Activated CD8-positive, alpha-beta memory T cell treated with anti-CD3 and anti-CD28 coated beads for 36 hours (primary cell): ENCODE measurements around the gene HTRA2. TPM values are rescaled to one million over a fixed set of nuclear protein-coding genes. Genes with fewer than 3 reads are reported as not detected.

Experiments used
- CTCF ChIA-PET: fragments of 350-600 bp; sonication (Branson Sonifier 250); formaldehyde crosslinking; loops from one replicate; lab custom pipeline; 2021; ENCODE audit warnings: antibody characterized with exemption; lab: Charles Lee
- POLR2A ChIA-PET: fragments of 350-600 bp; sonication (Branson Sonifier 250); formaldehyde crosslinking; loops from one replicate; lab custom pipeline; 2021; ENCODE audit warnings: antibody characterized with exemption; lab: Charles Lee
- total RNA-seq, 2 experiments: library from RNA; stranded (reverse); gene quantifications; one replicate each; pipeline ENCODE4 v1.2.3, GENCODE V29; 2021

HTRA2 gene
- total RNA-seq, 2 experiments from 2014 or later, result 77.0 to 79.0 TPM

DNA sequence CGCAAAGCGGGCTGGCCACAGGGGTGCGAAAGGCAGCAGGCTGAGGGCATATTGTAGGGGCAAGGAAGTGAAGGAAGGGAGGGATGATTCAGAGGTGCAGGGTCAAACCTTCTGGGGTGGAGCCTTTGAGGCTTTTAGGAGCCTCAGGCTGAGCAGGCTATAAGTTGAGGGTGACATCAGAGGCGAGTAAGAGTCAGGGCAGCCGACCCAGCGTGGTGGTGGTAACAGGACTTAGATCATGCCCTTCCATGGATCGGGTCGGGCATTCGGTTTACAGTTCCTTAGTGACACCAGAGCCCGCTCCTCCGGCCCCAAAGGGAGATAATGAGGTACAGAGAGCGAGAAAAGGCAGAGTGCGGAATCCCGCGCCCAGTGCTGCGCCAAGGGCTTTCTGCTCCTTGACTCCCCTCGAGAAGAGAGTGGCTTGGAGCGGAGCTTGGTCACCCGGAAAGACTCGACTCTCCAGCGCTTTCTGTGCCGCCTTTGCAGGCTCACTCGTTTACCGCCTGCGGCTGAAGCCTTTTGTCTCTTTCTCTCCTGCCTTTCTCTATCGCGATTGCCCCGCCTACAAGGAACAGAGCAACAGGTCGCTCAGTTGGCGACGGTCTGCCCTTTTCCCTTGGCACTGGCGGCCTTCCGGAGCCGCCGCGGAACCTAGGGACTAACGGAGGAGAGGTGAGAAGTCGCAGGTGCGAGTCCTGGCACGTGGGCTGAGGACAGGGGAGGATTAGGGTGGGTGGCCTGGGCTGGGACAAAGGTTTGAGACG is 31.1 kb upstream of the HTRA2 start:
- POLR2A ChIA-PET, result interaction anchor here (0.6 to 1.1 kb wide), 3 partner anchors 15 to 31 kb away, joined by 3 read pairs; partner anchors contain the start of genes AUP1 and TLX2
- CTCF ChIA-PET, result interaction anchor here (0.7 to 3.0 kb wide), 3 partner anchors 17 to 77 kb away, joined by 3 to 10 read pairs (median 3); partner anchors contain the start of genes AUP1 and HTRA2

DNA sequence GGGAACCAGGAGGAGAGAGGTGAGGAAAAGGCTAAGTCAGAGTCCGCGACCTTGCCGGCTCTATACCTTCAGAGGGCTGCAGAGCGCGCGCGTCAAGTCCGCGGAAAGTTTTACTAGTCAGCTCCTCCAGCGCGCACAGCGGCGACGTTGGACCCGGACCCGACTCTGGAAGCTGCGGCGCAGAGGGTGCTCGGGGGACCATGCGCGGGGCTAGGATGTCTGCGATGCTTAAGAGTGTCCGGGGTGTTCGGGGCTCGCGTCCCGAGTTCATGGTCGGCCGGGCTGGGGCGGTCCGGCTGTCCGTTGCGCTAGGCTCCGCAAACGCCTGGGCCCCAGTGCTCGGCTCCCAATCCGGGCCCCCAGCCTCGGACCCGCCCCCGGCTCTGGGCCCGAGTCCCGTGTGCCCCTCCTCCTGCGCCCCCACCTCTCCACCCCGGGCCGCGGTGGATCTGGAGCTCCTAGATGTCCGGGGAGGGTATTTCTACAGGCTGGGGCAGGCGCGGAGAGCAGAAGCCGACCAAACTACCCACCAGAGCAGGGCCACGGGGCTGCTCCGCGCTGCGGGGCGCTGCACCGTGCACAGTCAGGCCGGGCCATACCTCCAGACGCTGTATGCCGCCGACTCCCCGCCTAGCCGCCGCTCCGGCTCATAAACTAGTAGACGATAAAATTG is 30.3 kb upstream of the HTRA2 start, which contains the start of gene LBX2:
LBX2 (minus strand) TSS at position 337 of the 673 bp plus-strand sequence; CDS start at position 271, 66 bp downstream.
- ChIA-PET CTCF (interaction anchor here (0.7 to 3.0 kb wide), 4 partner anchors 9 to 76 kb away, joined by 3 to 10 read pairs (median 4); partner anchors contain the start of genes AUP1 and HTRA2), POLR2A (interaction anchor here (0.6 to 1.1 kb wide), 2 partner anchors 17 to 30 kb away, joined by 3 read pairs; partner anchors contain the start of gene AUP1)

GRCh38 chr2:74499940-74500577 is 29.7 kb upstream of the HTRA2 start:
- CTCF ChIA-PET, result interaction anchor here (0.8 to 3.0 kb wide), 5 partner anchors 9 to 75 kb away, joined by 3 to 12 read pairs (median 5); partner anchors contain the start of genes AUP1, CCDC142, HTRA2 and TTC31
- POLR2A ChIA-PET, result interaction anchor here (1.3 kb wide), 1 partner anchor 30 kb away, joined by 8 read pairs; the partner anchor contains the start of genes AUP1 and HTRA2

DNA sequence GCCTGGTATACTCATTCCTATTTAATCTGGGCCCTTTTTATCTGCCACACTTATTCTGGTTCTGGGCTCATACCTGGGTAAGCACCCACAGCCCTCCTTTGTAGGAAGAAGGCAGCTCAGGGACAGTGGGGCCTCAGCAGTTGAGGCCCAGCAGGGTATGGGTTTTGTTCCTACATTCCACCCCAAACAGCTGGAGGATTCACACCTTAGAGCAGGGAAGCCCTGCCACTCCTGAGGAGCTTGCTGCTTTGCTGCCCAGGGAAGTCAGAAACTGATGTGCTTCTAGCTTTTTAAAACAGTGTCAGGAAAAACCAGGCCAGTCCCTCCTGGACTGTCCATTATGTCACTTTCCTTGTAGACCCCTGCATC is 29.2 kb upstream of the HTRA2 start:
- POLR2A ChIA-PET, result interaction anchor here (0.5 to 1.3 kb wide), 2 partner anchors 26 to 30 kb away, joined by 4 to 8 read pairs; partner anchors contain the start of genes AUP1 and HTRA2
- CTCF ChIA-PET, result interaction anchor here (1.1 to 3.0 kb wide), 4 partner anchors 8 to 29 kb away, joined by 4 to 12 read pairs (median 8); partner anchors contain the start of genes AUP1, CCDC142, HTRA2 and TTC31

DNA sequence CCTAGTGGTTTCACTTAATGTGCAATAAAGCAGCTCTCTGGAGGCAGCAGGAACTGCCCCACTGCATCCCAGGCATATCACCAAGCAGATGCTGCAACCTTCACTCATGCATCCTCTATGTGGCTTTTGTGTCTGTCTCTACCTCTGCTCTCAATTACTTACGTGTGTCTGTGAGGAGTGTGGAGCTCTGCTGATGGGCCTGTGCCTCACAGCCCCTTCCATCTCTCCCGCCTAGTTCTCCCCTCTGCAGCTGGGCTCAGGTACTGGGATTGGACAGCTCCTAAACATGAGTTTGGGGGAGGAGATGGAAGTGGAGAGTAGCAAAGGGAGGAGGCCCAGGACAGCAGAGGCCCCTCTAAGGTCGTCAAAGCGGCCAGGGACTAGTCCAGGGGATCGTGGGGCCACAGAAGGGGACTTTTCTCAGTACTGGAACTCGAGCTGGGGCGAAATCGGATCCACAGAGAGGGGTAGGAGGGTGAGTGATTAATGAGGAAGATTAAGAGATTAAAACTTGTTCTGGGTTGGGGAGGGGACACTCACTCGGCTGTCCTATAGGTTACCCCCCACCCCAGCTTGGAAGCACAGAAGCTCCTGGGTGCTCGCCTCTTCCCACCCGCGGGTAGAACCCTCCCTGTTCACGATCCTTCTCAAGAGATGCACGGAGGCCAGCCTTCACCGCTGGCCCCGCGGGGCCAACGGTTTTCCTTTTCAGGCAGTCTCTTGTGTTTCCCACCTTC is 28.2 kb upstream of the HTRA2 start:
- ChIA-PET CTCF (interaction anchor here (0.6 to 3.0 kb wide), 4 partner anchors 16 to 28 kb away, joined by 3 to 12 read pairs (median 7); partner anchors contain the start of genes AUP1, CCDC142, HTRA2 and TTC31), POLR2A (interaction anchor here (1.3 kb wide), 1 partner anchor 29 kb away, joined by 8 read pairs; the partner anchor contains the start of genes AUP1 and HTRA2)

GRCh38 chr2:74502147-74502719 is 27.5 kb upstream of the HTRA2 start:
- ChIA-PET POLR2A (no interaction called here), CTCF (interaction anchor here (3.0 kb wide), 1 partner anchor 19 kb away, joined by 12 read pairs; the partner anchor contains the start of genes CCDC142 and TTC31)

DNA sequence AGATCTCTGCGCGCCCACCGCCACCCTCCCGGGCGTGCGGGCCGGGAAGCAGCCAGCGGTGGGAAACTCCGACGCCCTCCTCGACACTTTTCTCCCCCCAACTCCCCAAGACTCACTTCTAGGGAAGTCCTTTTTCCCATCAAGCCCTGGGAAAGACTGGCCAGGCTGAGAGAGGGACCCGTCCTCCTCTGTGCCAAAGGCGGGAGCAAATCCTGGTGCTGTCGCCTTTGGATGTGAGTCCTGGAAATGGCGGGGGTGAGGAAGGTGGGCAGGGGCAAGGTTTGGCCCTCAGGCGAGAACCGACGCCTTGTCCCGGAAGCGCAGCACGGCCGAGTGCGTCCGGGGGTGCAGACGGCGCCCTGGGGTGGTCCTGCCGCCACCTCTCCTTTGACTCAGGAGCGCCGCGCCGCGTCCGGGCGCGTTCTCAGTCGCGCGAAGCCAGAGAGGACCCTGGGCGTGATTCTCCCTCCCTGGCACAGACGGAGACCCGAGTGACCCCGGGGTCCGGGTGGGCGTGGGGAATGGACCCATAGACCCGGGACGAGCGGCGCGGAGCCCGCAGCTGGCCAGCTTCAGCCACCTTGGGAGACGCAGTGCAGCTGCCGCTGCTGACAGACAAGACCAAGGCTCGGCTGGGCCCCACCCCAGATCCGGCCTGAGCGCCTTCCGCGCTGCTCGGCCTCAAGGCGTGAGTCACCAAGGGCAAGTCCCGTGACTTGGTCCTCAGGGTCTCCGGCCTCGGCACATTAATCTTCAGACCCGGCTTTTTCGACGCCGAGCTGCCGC is 26.8 kb upstream of the HTRA2 start:
- POLR2A ChIA-PET, result interaction anchor here (0.5 to 0.8 kb wide), 2 partner anchors 25 to 44 kb away, joined by 3 read pairs; partner anchors contain the start of gene WBP1
- CTCF ChIA-PET, result interaction anchor here (1.3 to 4.9 kb wide), 3 partner anchors 20 to 82 kb away, joined by 4 to 20 read pairs (median 12); partner anchors contain the start of genes CCDC142 and TTC31

GRCh38 chr2:74503506-74504475 is 25.9 kb upstream of the HTRA2 start:
- ChIA-PET POLR2A (interaction anchor here (0.8 to 1.0 kb wide), 2 partner anchors 9 to 45 kb away, joined by 3 read pairs; partner anchors contain the start of gene WBP1), CTCF (interaction anchor here (1.0 to 4.9 kb wide), 3 partner anchors 11 to 81 kb away, joined by 3 to 20 read pairs (median 4); partner anchors contain the start of genes CCDC142 and TTC31)

DNA sequence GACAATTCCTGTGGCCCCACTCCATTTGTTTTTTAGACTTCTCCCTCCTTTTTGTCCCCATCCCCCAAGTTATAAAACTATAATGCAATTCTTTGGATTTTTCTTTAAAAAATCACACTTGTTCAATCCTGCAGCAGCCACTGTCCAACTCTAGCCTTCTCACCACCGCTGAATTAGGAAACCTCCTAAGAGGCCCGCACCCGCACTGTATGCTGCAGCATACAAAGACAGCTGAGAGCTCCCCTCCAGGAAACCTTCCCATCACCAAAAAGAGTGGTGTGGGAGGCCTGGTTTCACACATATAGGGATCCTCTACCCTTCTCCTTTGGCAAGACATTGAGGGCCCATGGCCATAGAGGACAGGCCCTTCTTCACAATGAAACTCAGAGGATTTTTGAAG is 25.1 kb upstream of the HTRA2 start:
- ChIA-PET CTCF (interaction anchor here (1.0 to 4.9 kb wide), 2 partner anchors 12 to 22 kb away, joined by 3 to 20 read pairs; partner anchors contain the start of genes CCDC142 and TTC31), POLR2A (no interaction called here)

DNA sequence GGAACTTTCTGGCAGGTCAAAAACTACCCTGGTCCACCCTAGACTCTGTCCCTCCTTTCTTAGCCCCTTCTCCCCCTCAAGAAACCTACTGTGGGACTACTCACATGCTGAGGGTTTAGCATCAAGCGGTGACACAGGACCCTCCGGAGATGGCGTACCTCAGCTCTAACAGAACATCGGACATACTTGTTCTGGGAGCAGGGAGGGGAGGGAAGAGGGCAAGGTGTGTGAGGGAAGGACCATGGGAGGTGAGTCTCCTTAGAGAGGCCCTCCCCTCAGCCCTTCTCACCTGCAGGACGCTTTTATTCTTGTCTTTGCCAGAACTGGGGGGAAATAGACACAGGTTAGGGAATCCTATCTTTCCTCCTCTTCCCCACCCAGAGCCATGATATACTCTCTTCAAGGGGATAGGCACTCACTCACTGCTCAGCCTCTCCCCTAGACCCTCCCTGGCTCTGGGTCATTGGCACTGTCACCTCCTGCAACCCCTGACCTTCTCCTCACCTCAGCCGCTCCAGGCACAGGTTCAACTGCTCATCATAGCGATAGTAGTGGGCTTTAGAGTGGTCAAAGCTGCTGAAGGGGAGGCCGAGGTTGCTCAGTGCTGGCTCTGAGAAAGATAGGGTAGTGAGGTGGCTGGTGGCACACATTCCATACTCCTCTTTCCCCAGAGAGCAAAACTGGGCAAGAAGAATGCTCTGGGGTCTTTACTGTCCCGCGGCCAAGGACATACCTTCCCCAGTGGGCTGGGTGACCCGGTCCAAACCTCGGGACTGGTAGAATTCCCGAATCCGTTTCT is 24.1 kb upstream of the HTRA2 start:
- CTCF ChIA-PET, result interaction anchor here (1.1 to 4.9 kb wide), 3 partner anchors 23 to 78 kb away, joined by 3 to 20 read pairs (median 5); partner anchors contain the start of genes CCDC142 and TTC31
- POLR2A ChIA-PET, result no interaction called here

- ChIA-PET POLR2A (interaction anchor here (0.9 kb wide), 1 partner anchor 10 kb away, joined by 3 read pairs; no protein-coding TSS in a partner anchor), CTCF (interaction anchor here (1.2 to 4.9 kb wide), 4 partner anchors 15 to 26 kb away, joined by 3 to 20 read pairs (median 5); partner anchors contain the start of genes CCDC142 and TTC31)
Observed at GRCh38 chr2:74507145-74507925, 22.4 kb upstream of the HTRA2 start, which contains the start of gene PCGF1. TSS of gene PCGF1 (minus strand) at chr2:74507695. CDS start at chr2:74507668, 27 bp downstream.

DNA sequence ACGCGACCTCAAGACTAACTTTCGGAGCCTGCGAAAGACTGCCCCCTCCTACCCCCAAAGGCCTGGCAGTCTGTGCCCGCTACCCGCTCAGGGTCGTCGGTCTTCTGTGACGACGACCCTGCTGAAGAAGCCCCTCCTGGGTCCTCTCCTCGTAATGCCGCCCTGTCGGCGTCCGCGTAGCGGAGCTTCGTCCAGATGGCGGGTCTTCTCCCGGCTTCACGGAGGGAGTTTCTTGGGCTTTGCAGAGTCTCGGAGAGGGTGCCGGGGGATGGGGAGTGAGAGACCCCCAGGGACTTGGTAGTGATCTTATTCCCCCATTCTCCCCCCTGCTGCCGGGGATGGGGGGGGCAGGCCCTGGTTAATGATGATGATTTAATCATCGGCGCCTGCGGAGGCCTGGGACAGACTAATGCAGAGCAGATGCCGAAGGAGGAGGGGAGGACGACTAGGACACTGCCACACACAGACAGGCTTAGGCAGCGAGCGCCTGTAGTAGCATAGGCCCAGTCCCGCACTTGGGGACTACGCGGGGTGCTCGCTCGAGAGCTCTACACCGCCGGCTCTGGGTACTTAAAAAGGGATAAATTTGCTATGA is 21.7 kb upstream of the HTRA2 start:
- ChIA-PET POLR2A (interaction anchor here (0.9 kb wide), 1 partner anchor 10 kb away, joined by 3 read pairs; no protein-coding TSS in a partner anchor), CTCF (interaction anchor here (1.1 to 4.9 kb wide), 4 partner anchors 8 to 26 kb away, joined by 3 to 20 read pairs (median 5); partner anchors contain the start of genes CCDC142 and TTC31)

DNA sequence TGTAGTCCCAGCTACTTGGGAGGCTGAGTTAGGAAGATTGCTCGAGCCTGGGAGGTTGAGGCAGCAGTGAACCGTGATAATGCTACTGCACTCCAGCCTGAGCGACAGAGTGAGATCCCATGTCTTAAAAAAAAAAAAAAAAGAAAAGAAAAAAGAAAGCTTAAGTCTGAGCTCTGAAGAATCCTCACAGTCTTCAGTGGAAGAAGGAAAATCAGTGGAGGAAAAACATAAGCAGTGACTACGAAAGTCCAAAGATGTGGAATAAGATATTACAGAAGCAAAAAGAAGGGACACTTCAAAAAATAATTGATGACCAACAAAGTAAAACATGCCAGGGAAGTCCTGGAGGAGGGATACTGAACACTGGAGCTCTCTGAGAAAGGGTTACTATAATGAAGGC is 19.5 kb upstream of the HTRA2 start:
- POLR2A ChIA-PET, result interaction anchor here (0.6 kb wide), 1 partner anchor 47 kb away, joined by 3 read pairs; no protein-coding TSS in a partner anchor
- CTCF ChIA-PET, result interaction anchor here (0.6 to 1.1 kb wide), 4 partner anchors 8 to 128 kb away, joined by 3 read pairs; no protein-coding TSS in a partner anchor
